HepG2 (cell line): Measurements from ENCODE around the gene SLC28A1. TPM values are rescaled to one million over a fixed set of nuclear protein-coding genes. Genes with fewer than 3 reads are reported as not detected.

ENCODE experiments used
- ETV6 ChIP-seq: sonication (generic); formaldehyde crosslinking; conservative IDR thresholded peaks from 2 replicates; pipeline ENCODE4 v1.4.0; 2020; ENCODE audit warnings: missing genetic modification reagents
- EZH2 ChIP-seq: conservative IDR thresholded peaks from 2 replicates; pipeline ENCODE4 v1.6.1; 2012; ENCODE audit warnings: mild to moderate bottlenecking, low read depth, low read length, moderate library complexity
- ISX ChIP-seq: sonication (generic); formaldehyde crosslinking; conservative IDR thresholded peaks from 2 replicates; pipeline ENCODE4 v1.5.0; 2020; ENCODE audit warnings: missing genetic modification reagents
- MAZ ChIP-seq, 2 experiments: sonication (generic) in 1 of 2; formaldehyde crosslinking in 1 of 2; IDR thresholded peaks; 2 replicates each; pipeline versions ENCODE4 v1.5.0 to v1.6.1; 2012 to 2020; ENCODE audit warnings: low read depth in 2 of 2, mild to moderate bottlenecking in 2 of 2, borderline replicate concordance in 1 of 2, improper control_type of control experiment in 1 of 2, low read length in 1 of 2, missing genetic modification reagents in 1 of 2, moderate library complexity in 1 of 2
- MYNN ChIP-seq: sonication (generic); formaldehyde crosslinking; IDR thresholded peaks from 2 replicates; pipeline ENCODE4 v1.4.0; 2020; ENCODE audit warnings: mild to moderate bottlenecking, low read depth, missing genetic modification reagents
- PHB2 ChIP-seq: fragments of 450-650 bp; IDR thresholded peaks from 2 replicates; pipeline ENCODE4 v1.6.1; 2018; ENCODE audit not compliant: partially characterized antibody
- PRMT3 ChIP-seq: sonication (generic); formaldehyde crosslinking; IDR thresholded peaks from 2 replicates; pipeline ENCODE4 v1.8.1; 2022; ENCODE audit warnings: low read depth, mild to moderate bottlenecking, moderate library complexity, missing genetic modification reagents, borderline replicate concordance
- RNF2 ChIP-seq: fragments of 450-650 bp; conservative IDR thresholded peaks from 2 replicates; pipeline ENCODE4 v1.6.1; 2016; ENCODE audit warnings: low read depth
- ZBTB7A ChIP-seq: sonication (generic); formaldehyde crosslinking; IDR thresholded peaks from 2 replicates; pipeline ENCODE4 v1.8.0; 2022; ENCODE audit warnings: mild to moderate bottlenecking, missing genetic modification reagents
- ZBTB7B ChIP-seq: sonication (generic); formaldehyde crosslinking; IDR thresholded peaks from 2 replicates; pipeline ENCODE4 v1.4.0; 2020; ENCODE audit warnings: missing genetic modification reagents
- ZNF260 ChIP-seq: sonication (generic); formaldehyde crosslinking; IDR thresholded peaks from 2 replicates; pipeline ENCODE4 v1.4.0; 2020; ENCODE audit warnings: missing genetic modification reagents, low read depth, mild to moderate bottlenecking, borderline replicate concordance
- ZNF354B ChIP-seq: sonication (generic); formaldehyde crosslinking; IDR thresholded peaks from 2 replicates; pipeline ENCODE4 v1.8.0; 2022; ENCODE audit warnings: mild to moderate bottlenecking, missing genetic modification reagents
- ZNF556 ChIP-seq: sonication (generic); formaldehyde crosslinking; IDR thresholded peaks from 2 replicates; pipeline ENCODE4 v1.4.0; 2020; ENCODE audit warnings: mild to moderate bottlenecking, missing genetic modification reagents, borderline replicate concordance
- ZNF569 ChIP-seq: sonication (generic); formaldehyde crosslinking; IDR thresholded peaks from 2 replicates; pipeline ENCODE4 v1.5.0; 2020; ENCODE audit warnings: mild to moderate bottlenecking, missing genetic modification reagents, moderate library complexity, borderline replicate concordance
- ZNF660 ChIP-seq: sonication (generic); formaldehyde crosslinking; IDR thresholded peaks from 2 replicates; pipeline ENCODE4 v1.5.1; 2020; ENCODE audit warnings: mild to moderate bottlenecking, low read depth, missing genetic modification reagents, borderline replicate concordance
- ZNF883 ChIP-seq: sonication (generic); formaldehyde crosslinking; IDR thresholded peaks from 2 replicates; pipeline ENCODE4 v1.5.1; 2020; ENCODE audit warnings: mild to moderate bottlenecking, missing genetic modification reagents; ENCODE audit errors: not compliant biosample characterization
- ZSCAN25 ChIP-seq: sonication (generic); formaldehyde crosslinking; IDR thresholded peaks from 2 replicates; pipeline ENCODE4 v1.8.0; 2022; ENCODE audit warnings: mild to moderate bottlenecking, missing genetic modification reagents
- polyA plus RNA-seq, 8 experiments: library from polyadenylated mRNA; depleted of rRNA in 3 of 8; stranded (reverse) in 7 of 8; unstranded in 1 of 8; fragments of >200 nt; fragmentation: Illumina TruSeq in 4 of 8; extraction: Trizol in 4 of 8; gene quantifications; 2 replicates each; pipeline versions ENCODE4 v1.2.1 to v1.2.3, GENCODE V29; 2011 to 2016; ENCODE audit warnings: low read depth in 4 of 8, missing spikeins in 1 of 8, mixed read lengths in 1 of 8; ENCODE audit not compliant: insufficient read depth in 1 of 8
- total RNA-seq, 5 experiments: library from RNA; depleted of rRNA; stranded (reverse); fragments of >200 nt; fragmentation: Illumina TruSeq; extraction: Trizol; gene quantifications; 2 replicates each; pipeline ENCODE4 v1.2.3, GENCODE V29; 2016; ENCODE audit warnings: low read depth in 1 of 5
- TF ChIP-seq, protein P1 (sequence below): sonication (generic); formaldehyde crosslinking; IDR thresholded peaks from 2 replicates; pipeline ENCODE4 v1.4.0; 2020; ENCODE audit warnings: missing genetic modification reagents, borderline replicate concordance
- TF ChIP-seq, protein P2 (sequence below): sonication (generic); formaldehyde crosslinking; IDR thresholded peaks from 2 replicates; pipeline ENCODE4 v1.4.0; 2020; ENCODE audit warnings: missing genetic modification reagents
- TF ChIP-seq, protein P3 (sequence below): conservative IDR thresholded peaks from 2 replicates; pipeline ENCODE4 v1.6.1; 2018; ENCODE audit warnings: missing genetic modification reagents
- TF ChIP-seq, protein P4 (sequence below): sonication (generic); formaldehyde crosslinking; conservative IDR thresholded peaks from 2 replicates; pipeline ENCODE4 v1.4.0; 2020; ENCODE audit warnings: missing genetic modification reagents

SLC28A1 gene
- total and polyA plus RNA-seq, 2 of the 13 experiments (the other 11 are each of a cell fraction or from before 2014, with no cell fraction given), result 0.31 to 5.8 TPM

DNA sequence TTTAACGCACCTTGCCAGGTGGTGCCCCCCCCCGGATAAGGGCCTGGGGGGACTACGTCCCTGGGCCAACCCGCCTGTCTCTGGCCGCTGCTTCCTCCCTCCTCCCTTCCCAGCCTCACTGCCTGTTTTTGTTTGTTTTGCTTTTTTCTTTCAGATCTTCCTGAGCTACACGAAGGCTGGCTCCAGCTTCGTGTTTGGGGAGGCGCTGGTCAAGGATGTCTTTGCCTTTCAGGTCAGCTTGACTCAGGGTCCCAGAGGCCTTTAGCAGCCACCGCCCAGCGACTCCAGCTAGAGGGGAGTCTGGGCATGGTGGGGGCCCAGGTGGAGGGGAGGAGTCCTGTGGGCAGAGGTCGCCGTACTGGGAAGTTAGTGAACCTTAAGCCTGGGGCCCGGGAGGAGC lies 24.1 kb downstream of the SLC28A1 start (continued):
- TF ChIP-seq EZH2, result no peak
- TF ChIP-seq, protein P1, sequence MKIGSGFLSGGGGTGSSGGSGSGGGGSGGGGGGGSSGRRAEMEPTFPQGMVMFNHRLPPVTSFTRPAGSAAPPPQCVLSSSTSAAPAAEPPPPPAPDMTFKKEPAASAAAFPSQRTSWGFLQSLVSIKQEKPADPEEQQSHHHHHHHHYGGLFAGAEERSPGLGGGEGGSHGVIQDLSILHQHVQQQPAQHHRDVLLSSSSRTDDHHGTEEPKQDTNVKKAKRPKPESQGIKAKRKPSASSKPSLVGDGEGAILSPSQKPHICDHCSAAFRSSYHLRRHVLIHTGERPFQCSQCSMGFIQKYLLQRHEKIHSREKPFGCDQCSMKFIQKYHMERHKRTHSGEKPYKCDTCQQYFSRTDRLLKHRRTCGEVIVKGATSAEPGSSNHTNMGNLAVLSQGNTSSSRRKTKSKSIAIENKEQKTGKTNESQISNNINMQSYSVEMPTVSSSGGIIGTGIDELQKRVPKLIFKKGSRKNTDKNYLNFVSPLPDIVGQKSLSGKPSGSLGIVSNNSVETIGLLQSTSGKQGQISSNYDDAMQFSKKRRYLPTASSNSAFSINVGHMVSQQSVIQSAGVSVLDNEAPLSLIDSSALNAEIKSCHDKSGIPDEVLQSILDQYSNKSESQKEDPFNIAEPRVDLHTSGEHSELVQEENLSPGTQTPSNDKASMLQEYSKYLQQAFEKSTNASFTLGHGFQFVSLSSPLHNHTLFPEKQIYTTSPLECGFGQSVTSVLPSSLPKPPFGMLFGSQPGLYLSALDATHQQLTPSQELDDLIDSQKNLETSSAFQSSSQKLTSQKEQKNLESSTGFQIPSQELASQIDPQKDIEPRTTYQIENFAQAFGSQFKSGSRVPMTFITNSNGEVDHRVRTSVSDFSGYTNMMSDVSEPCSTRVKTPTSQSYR, result no peak
- TF ChIP-seq ISX, result no peak
- no peak for TF ChIP-seq ZNF556 (CRISPR knock-in tag)
- TF ChIP-seq ZNF660 (CRISPR knock-in tag), result no peak
- TF ChIP-seq, protein P2, sequence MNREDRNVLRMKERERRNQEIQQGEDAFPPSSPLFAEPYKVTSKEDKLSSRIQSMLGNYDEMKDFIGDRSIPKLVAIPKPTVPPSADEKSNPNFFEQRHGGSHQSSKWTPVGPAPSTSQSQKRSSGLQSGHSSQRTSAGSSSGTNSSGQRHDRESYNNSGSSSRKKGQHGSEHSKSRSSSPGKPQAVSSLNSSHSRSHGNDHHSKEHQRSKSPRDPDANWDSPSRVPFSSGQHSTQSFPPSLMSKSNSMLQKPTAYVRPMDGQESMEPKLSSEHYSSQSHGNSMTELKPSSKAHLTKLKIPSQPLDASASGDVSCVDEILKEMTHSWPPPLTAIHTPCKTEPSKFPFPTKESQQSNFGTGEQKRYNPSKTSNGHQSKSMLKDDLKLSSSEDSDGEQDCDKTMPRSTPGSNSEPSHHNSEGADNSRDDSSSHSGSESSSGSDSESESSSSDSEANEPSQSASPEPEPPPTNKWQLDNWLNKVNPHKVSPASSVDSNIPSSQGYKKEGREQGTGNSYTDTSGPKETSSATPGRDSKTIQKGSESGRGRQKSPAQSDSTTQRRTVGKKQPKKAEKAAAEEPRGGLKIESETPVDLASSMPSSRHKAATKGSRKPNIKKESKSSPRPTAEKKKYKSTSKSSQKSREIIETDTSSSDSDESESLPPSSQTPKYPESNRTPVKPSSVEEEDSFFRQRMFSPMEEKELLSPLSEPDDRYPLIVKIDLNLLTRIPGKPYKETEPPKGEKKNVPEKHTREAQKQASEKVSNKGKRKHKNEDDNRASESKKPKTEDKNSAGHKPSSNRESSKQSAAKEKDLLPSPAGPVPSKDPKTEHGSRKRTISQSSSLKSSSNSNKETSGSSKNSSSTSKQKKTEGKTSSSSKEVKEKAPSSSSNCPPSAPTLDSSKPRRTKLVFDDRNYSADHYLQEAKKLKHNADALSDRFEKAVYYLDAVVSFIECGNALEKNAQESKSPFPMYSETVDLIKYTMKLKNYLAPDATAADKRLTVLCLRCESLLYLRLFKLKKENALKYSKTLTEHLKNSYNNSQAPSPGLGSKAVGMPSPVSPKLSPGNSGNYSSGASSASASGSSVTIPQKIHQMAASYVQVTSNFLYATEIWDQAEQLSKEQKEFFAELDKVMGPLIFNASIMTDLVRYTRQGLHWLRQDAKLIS (CRISPR knock-in tag), result no peak
- no peak for TF ChIP-seq PRMT3 (CRISPR knock-in tag)
- no peak for TF ChIP-seq MAZ (IDR thresholded peaks at IDR 0.05; ENCODE audit: borderline replicate concordance, low read depth, low read length)
- peak; percentile 22; the same call in 1 of the 2 replicates for TF ChIP-seq MAZ (CRISPR knock-in tag; IDR thresholded peaks at IDR 0.05; ENCODE audit: low read depth)
- TF ChIP-seq ZNF354B (CRISPR knock-in tag), result no peak
- TF ChIP-seq ZNF569 (CRISPR knock-in tag), result no peak
- TF ChIP-seq ZBTB7B (CRISPR knock-in tag), result peak; percentile 57; the same call in 1 of the 2 replicates
- TF ChIP-seq ETV6 (CRISPR knock-in tag), result no peak
- TF ChIP-seq, protein P3, sequence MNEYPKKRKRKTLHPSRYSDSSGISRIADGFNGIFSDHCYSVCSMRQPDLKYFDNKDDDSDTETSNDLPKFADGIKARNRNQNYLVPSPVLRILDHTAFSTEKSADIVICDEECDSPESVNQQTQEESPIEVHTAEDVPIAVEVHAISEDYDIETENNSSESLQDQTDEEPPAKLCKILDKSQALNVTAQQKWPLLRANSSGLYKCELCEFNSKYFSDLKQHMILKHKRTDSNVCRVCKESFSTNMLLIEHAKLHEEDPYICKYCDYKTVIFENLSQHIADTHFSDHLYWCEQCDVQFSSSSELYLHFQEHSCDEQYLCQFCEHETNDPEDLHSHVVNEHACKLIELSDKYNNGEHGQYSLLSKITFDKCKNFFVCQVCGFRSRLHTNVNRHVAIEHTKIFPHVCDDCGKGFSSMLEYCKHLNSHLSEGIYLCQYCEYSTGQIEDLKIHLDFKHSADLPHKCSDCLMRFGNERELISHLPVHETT (CRISPR knock-in tag), result no peak
- TF ChIP-seq ZBTB7A, result peak; percentile 33; the same call in 1 of the 2 replicates
- no peak for TF ChIP-seq ZNF260
- TF ChIP-seq MYNN (CRISPR knock-in tag), result no peak
- TF ChIP-seq RNF2, result no peak
- no peak for TF ChIP-seq PHB2
- TF ChIP-seq ZNF883 (CRISPR knock-in tag), result no peak
- 0 out of 2 replicates have a peak, but pooled peaks have one; percentile 42 for TF ChIP-seq ZSCAN25 (CRISPR knock-in tag)
- TF ChIP-seq, protein P4, sequence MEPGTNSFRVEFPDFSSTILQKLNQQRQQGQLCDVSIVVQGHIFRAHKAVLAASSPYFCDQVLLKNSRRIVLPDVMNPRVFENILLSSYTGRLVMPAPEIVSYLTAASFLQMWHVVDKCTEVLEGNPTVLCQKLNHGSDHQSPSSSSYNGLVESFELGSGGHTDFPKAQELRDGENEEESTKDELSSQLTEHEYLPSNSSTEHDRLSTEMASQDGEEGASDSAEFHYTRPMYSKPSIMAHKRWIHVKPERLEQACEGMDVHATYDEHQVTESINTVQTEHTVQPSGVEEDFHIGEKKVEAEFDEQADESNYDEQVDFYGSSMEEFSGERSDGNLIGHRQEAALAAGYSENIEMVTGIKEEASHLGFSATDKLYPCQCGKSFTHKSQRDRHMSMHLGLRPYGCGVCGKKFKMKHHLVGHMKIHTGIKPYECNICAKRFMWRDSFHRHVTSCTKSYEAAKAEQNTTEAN (CRISPR knock-in tag), result no peak
